Nephron (organoid): ENCODE data around the gene OSBP2.

Experiments used
- H3K27ac Mint-ChIP-seq, 3 experiments: 2 replicates each; pipeline ENCODE4 v1.8.0; 2020; ENCODE audit warnings: mixed read lengths in 3 of 3, mild to moderate bottlenecking in 2 of 3, moderate library complexity in 1 of 3
- H3K27me3 Mint-ChIP-seq: 2 replicates; pipeline ENCODE4 v1.8.0; 2021; ENCODE audit warnings: low read depth, mild to moderate bottlenecking, moderate library complexity, mixed read lengths
- H3K36me3 Mint-ChIP-seq: 2 replicates; pipeline ENCODE4 v1.8.0; 2020; ENCODE audit warnings: low read depth, mixed read lengths
- H3K4me1 Mint-ChIP-seq: 2 replicates; pipeline ENCODE4 v1.8.0; 2020; ENCODE audit warnings: mixed read lengths
- H3K4me3 Mint-ChIP-seq, 3 experiments: 2 replicates each; pipeline ENCODE4 v1.8.0; 2020; ENCODE audit warnings: mild to moderate bottlenecking in 3 of 3, mixed read lengths in 3 of 3, moderate library complexity in 2 of 3
- H3K9me3 Mint-ChIP-seq: 2 replicates; pipeline ENCODE4 v1.8.0; 2020; ENCODE audit warnings: mixed read lengths
- TF ChIP-seq, protein P1 (sequence below), 3 experiments: fragments of 200-600 bp; sonication (generic); IDR thresholded peaks; one replicate each; pipeline ENCODE4 v1.5.0; 2021; ENCODE audit warnings: antibody characterized with exemption in 3 of 3; ENCODE audit not compliant: unreplicated experiment in 3 of 3

OSBP2 gene

DNA sequence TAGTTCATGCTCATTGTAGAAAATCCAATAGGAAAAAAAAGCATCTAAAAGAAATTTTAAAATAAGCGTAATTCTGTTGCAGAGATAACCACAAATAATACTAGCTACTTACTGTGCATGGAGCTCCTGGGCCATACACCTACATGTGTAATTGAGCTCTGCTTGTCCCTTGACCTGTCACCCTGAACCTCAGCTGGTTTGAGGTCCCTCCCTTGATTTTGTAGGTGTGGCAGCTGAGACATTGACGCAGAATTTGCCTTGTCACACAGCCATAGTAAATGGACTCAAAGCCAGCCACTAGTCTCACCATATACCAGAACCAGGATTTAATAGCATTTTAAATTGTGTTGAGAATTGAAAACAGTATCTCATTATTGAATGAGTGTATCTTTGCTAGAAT lies 138.6 kb downstream of the OSBP2 start:
- Mint-ChIP-seq H3K27me3 (peaks cover 16% of the 10 kb centered on the region), H3K27ac (no peak overlapping the region), H3K4me1 (no peaks in the 10 kb centered on the region), H3K9me3 (peaks cover 7% of the 10 kb centered on the region), H3K36me3 (no peaks in the 10 kb centered on the region), H3K4me3 (no peak overlapping the region)
- TF ChIP-seq, protein P1, sequence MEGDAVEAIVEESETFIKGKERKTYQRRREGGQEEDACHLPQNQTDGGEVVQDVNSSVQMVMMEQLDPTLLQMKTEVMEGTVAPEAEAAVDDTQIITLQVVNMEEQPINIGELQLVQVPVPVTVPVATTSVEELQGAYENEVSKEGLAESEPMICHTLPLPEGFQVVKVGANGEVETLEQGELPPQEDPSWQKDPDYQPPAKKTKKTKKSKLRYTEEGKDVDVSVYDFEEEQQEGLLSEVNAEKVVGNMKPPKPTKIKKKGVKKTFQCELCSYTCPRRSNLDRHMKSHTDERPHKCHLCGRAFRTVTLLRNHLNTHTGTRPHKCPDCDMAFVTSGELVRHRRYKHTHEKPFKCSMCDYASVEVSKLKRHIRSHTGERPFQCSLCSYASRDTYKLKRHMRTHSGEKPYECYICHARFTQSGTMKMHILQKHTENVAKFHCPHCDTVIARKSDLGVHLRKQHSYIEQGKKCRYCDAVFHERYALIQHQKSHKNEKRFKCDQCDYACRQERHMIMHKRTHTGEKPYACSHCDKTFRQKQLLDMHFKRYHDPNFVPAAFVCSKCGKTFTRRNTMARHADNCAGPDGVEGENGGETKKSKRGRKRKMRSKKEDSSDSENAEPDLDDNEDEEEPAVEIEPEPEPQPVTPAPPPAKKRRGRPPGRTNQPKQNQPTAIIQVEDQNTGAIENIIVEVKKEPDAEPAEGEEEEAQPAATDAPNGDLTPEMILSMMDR (IDR thresholded peaks at IDR 0.05; ENCODE audit: unreplicated experiment in 3 of 3): no peak

DNA sequence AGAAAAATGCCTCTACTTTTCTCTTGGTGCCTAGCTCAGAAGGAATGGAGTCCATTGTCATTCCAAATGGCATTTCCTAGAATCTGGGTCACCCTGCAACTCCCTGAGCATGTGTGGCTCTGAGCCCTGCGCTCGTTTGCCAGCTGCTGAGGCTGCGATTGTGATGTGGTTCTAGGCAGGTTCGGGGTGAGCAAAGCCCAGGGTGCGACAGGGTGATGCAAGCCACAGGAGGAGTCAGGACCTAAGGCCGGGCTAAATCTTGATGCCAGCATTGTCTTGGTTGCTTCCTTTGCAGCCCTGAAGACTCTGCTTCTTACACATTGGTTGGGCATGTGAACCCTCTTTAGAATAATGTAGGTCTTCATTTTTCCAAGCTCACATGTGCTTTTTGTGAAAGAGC lies 142.9 kb downstream of the OSBP2 start:
- Mint-ChIP-seq H3K4me3 (no peak overlapping the region), H3K27ac (no peak overlapping the region), H3K4me1 (no peaks in the 10 kb centered on the region), H3K9me3 (peaks cover 8% of the 10 kb centered on the region), H3K36me3 (no peaks in the 10 kb centered on the region), H3K27me3 (peaks cover 4% of the 10 kb centered on the region)
- TF ChIP-seq, protein P1 (IDR thresholded peaks at IDR 0.05; ENCODE audit: unreplicated experiment in 3 of 3): no peak

DNA sequence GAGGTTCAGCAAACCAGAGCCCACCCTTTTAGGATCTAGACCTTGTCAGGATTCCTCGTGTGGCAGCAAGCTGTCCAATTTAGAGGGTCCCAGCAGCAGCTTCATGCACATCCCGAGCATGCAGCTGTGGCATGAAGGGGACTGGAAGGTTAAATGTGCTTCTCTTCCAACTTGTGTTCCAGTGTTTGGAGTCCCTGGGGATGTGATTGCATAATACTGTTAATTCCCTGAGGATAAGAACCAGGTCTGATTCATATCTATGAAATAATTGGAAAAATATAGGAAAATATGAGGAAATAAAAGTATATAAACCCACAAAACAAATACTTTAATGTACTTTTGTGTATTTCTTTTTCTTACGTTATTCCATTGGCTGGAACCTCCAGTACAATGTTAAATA lies 143.4 kb downstream of the OSBP2 start:
- Mint-ChIP-seq H3K4me3 (no peak overlapping the region), H3K27me3 (peaks cover 4% of the 10 kb centered on the region), H3K4me1 (no peaks in the 10 kb centered on the region), H3K36me3 (no peaks in the 10 kb centered on the region), H3K9me3 (peaks cover 8% of the 10 kb centered on the region), H3K27ac (no peak overlapping the region)
- TF ChIP-seq, protein P1 (IDR thresholded peaks at IDR 0.05; ENCODE audit: unreplicated experiment in 3 of 3): no peak

DNA sequence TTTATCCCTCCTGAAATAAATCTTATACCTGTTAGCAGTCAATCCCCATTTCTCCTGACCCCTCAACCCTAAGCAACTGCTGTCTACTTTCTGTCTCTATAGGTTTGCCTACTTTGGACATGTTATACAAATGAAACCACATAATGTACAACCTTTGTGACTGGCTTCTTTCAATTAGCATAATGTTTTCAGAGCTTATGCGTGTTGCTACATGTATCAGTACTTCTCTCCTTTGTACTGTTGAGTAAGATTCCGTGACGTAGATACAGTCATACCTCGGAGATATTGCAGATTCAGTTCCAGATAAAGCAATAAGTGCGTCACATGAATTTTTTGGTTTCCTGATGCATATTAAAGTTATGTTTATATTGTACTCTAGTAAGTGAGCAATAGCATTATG lies 146.6 kb downstream of the OSBP2 start:
- TF ChIP-seq, protein P1 (IDR thresholded peaks at IDR 0.05; ENCODE audit: unreplicated experiment in 3 of 3): no peak
- Mint-ChIP-seq H3K36me3 (no peaks in the 10 kb centered on the region), H3K27ac (no peak overlapping the region), H3K27me3 (peaks cover 4% of the 10 kb centered on the region), H3K9me3 (peaks cover 9% of the 10 kb centered on the region), H3K4me3 (no peak overlapping the region), H3K4me1 (no peaks in the 10 kb centered on the region)

DNA sequence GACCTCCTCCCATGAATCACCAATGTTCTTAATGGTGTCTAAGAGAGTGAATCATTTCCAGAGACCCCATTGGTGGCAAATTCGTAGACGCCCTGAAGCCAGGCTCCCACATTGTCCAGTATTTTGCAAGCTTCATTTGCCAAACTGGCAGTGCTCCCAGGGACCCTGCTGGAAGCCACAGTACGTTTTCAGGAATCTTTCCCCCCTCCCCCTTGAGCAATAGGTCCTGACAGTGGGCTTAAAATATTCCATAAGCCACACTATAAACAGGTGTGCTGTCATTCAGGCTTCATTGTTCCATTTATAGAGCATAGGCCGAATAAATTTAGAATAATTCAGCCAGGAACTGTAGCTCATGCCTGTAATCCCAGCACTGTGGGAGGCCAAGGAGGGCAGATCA lies 148.6 kb downstream of the OSBP2 start:
- no peaks in the 10 kb centered on the region for H3K27me3 Mint-ChIP-seq
- no peaks in the 10 kb centered on the region for H3K36me3 Mint-ChIP-seq
- H3K4me1 Mint-ChIP-seq: no peaks in the 10 kb centered on the region
- TF ChIP-seq, protein P1 (IDR thresholded peaks at IDR 0.05; ENCODE audit: unreplicated experiment in 3 of 3): no peak
- H3K27ac Mint-ChIP-seq: no peak overlapping the region
- H3K4me3 Mint-ChIP-seq: no peak overlapping the region
- H3K9me3 Mint-ChIP-seq: peaks cover 11% of the 10 kb centered on the region

DNA sequence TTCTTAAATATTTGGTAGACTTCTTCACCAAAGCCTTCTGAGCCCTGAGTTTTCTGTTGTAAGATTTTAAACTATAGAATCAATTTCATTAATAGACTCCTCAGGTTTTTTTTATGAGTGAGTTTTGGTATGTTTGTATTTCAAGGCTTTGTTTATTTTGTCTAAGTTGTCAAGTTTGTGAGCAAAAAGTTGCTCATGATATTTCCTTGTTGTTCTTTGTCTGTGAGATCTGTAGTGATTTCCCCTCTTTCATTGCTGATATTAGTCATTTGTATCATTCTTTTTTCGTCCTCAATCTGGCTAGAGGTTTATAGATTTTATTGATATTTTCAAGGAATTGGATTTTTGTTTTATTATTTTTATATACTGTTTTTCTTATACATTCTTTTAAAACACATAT lies 152.9 kb downstream of the OSBP2 start:
- Mint-ChIP-seq H3K27ac (no peak overlapping the region), H3K9me3 (peaks cover 18% of the 10 kb centered on the region), H3K4me1 (no peaks in the 10 kb centered on the region), H3K4me3 (no peak overlapping the region), H3K27me3 (no peaks in the 10 kb centered on the region), H3K36me3 (no peaks in the 10 kb centered on the region)
- TF ChIP-seq, protein P1 (IDR thresholded peaks at IDR 0.05; ENCODE audit: unreplicated experiment in 3 of 3): no peak
